Glomerular endothelial cell (primary cell): ENCODE results near the gene OLA1. TPM values are rescaled to one million over a fixed set of nuclear protein-coding genes. Genes with fewer than 3 reads are reported as not detected.

Experiments used
- DNase-seq: peaks from one replicate; pipeline ENCODE4 v3.0.0-alpha.2; 2011; ENCODE audit warnings: low read depth, low spot score; ENCODE audit errors: extremely low read depth
- total RNA-seq: library from RNA; depleted of rRNA; stranded (reverse); fragments of >200 nt; gene quantifications from 2 replicates; pipeline ENCODE4 v1.2.3, GENCODE V29; 2015

Gene OLA1
- total RNA-seq, 1 donor from 2014 or later = 93.5 TPM

- no peak for DNase-seq
These were observed 178.1 kb downstream of the OLA1 start for GRCh38 chr2:174070281-174070680.

GRCh38 chr2:174067815-174068214 lies 180.5 kb downstream of the OLA1 start:
- DNase-seq = no peak

- DNase-seq = no peak
These were observed 181.5 kb downstream of the OLA1 start for GRCh38 chr2:174066871-174067270.

GRCh38 chr2:174063492-174064092 lies 184.7 kb downstream of the OLA1 start:
- DNase-seq = no peak

- no peak for DNase-seq
These were observed 185.4 kb downstream of the OLA1 start for GRCh38 chr2:174062934-174063333.

- DNase-seq = no peak
These were observed 188.5 kb downstream of the OLA1 start for GRCh38 chr2:174059884-174060244.

GRCh38 chr2:174059178-174059883 lies 189.0 kb downstream of the OLA1 start:
- peak; percentile 87 for DNase-seq

GRCh38 chr2:174058456-174058855 lies 189.9 kb downstream of the OLA1 start:
- DNase-seq = no peak

GRCh38 chr2:174058026-174058425 lies 190.3 kb downstream of the OLA1 start:
- DNase-seq = no peak

GRCh38 chr2:174054926-174055325 lies 193.4 kb downstream of the OLA1 start:
- DNase-seq = no peak

- no peak for DNase-seq
These were observed 194.8 kb downstream of the OLA1 start for GRCh38 chr2:174053355-174054151.

- DNase-seq = no peak
These were observed 195.8 kb downstream of the OLA1 start for GRCh38 chr2:174052584-174052976.

- DNase-seq = no peak
These were observed 196.4 kb downstream of the OLA1 start for GRCh38 chr2:174051741-174052583.

GRCh38 chr2:174051068-174051467 lies 197.3 kb downstream of the OLA1 start:
- no peak for DNase-seq

GRCh38 chr2:174049895-174050294 lies 198.4 kb downstream of the OLA1 start:
- DNase-seq = no peak

- no peak for DNase-seq
These were observed 200.1 kb downstream of the OLA1 start for GRCh38 chr2:174048243-174048642.

GRCh38 chr2:174047746-174048145 lies 200.6 kb downstream of the OLA1 start:
- DNase-seq = no peak

- no peak for DNase-seq
These were observed 202.2 kb downstream of the OLA1 start for GRCh38 chr2:174046172-174046571.

- DNase-seq = no peak
These were observed 203.8 kb downstream of the OLA1 start for GRCh38 chr2:174044556-174044955.

GRCh38 chr2:174040417-174040701 lies 208.0 kb downstream of the OLA1 start:
- DNase-seq = no peak
